NCI-H82 (cell line): Measurements from ENCODE around the gene PLA2G1B.
"Not testable (repeated sequence)": the region's sequence is repeated elsewhere in the genome, so short reads cannot be mapped to it uniquely, and the experiment has no call there.

Source experiments
- DNase-seq: peaks from one replicate; lab custom pipeline; 2025; lab: John Stamatoyannopoulos, UW

The PLA2G1B gene

DNA sequence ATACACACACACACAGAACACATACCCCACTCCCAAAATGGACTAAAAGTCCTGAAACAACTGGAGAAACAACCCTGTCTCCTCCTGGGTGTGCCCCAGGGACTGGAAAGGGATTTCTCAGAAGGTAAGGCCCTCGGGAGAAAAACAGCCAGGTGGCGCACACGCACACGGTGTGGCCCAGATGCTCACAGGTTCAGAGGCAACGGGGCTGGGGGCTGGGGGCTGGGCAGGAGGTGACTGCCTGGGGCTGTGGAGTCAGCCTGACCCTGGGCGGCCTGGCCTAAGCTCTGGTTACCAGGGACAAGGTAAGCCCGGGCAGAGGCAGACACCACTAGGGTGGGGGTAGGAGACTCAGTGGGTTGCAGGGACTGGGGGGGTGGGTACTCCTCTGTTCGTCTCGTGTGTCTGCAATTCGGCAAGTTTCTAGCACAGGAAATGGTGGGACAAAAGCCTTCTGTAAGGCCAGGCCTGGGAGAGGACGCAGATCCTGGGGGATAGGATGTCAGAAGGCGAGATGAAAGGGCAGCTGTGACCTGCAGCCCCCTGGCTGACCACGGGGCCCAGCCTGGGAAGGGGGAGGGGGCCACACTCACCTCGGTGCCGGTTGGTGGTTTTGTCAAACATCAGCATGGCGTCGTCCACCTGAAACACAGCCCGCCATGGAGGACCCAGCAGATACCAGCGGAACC, 31.0 kb upstream of the PLA2G1B start:
- peak; percentile 58 for DNase-seq

- DNase-seq = no peak
These were observed 29.5 kb upstream of the PLA2G1B start for GRCh38 chr12:120357104-120357503.

DNA sequence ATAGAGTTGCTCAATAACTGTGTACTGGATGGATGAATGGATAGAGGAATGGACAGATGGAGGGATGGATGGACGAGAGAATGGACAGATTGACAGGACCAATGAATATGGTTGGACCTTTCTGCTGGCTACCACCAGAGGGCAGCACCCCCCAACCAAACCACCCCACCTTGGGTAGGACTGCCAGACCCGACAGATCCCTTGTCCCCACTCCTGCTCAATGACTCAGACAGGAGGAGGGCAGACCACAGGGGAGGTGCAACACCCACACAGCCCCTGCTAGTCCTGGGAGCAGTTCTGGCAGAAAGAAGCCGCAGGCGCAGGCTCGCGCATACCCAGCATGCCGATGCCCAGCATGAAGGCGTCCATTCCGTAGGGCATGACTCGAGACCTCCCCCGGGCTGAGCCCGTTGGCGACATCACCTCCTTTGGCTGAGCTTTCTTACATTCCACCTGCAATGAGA, 29.0 kb upstream of the PLA2G1B start:
- DNase-seq = peak; percentile 87

DNA sequence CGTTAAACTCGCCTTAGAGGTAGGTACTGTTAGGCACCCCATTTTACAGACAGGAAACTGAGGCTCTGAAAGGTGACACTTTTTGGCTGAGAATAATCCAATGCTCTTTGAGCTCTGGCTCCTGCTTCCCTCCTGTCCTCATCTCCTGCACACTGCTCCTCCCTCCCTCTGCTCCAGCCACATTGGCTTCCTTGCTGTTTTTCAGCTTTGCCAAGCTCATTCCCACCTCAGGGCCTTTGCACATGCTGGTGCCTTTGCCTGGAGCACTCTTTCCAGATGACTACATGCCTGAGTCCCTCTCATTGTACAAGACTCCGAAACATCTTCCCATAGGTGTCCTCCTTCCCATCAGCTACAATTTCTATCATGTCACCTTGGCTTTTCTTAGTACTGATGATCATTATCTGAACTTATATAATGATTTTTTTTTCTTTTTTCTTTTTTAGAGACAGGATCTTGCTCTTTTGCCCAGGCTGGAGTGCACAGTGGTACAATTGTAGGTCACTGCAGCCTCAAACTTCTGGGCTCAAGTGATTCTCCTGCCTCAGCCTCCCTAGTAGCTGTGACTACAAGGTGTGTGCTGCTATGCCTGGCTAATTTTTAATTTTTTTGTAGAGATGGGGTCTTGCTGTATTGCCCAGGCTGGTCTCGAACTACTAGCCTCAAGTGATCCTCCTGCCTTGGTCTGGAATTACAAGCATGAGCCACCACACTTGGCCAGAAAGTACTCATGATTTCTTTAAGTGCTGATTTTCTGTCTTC, 26.2 kb upstream of the PLA2G1B start:
- DNase-seq = no peak

GRCh38 chr12:120353136-120353535, 25.6 kb upstream of the PLA2G1B start:
- DNase-seq = no peak

DNA sequence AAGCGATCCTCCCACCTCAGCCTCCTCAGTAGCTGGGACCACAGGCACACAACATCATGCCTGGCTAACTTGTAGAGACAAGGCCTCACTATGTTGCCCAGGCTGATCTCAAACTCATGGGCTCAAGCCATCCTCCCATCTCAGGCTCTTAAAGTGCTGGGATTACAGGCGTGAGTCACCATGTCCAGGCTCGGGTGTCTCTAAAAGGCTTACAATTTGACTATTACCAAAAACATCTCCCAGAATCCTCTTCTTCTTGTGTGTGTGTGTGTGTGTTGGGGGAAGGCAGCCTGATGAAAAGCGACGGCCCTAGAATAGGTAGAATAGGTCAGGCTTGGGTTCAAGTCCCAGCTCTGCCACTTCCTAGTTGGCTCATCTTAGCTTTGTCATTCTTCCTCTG, 24.5 kb upstream of the PLA2G1B start:
- peak; percentile 25 for DNase-seq

DNA sequence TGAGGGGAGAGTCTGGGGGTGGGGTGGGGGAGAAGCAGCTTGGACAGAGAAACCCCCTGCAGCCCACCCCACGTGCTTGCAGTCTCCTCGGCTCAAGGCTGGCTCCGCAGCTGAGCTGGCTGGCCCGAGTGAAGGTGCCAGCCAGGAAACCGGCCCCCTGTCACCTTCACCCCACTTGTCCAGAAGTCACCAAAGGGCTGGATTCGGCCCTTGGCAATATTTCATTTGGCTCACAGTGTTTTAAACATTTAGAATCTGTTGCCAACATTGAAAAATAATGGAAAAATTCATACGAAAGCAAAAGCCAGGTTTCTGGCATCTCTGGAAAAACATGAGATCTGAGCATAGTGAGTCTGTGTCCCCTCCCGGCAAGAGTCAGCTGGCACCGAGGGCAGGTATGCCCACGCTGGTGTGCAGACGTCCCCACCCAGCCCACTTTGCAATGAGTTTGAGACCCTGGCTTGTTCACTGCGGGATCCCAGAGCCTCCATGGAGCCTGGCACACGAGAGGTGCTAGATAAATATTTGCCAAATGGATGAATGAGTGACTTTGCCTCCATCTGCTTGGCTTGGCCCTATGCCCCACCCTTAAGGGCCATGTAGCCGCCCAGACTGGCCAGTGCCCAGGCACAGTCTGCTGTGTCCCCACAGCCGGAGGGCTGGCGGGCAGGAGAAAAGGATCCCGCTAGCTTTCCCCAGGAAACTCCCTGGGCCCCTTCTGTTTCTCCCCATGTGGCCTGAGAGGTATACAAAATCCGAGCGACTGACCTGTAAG, 23.2 kb upstream of the PLA2G1B start:
- DNase-seq = no peak

GRCh38 chr12:120347766-120348165, 20.2 kb upstream of the PLA2G1B start:
- no peak for DNase-seq

DNA sequence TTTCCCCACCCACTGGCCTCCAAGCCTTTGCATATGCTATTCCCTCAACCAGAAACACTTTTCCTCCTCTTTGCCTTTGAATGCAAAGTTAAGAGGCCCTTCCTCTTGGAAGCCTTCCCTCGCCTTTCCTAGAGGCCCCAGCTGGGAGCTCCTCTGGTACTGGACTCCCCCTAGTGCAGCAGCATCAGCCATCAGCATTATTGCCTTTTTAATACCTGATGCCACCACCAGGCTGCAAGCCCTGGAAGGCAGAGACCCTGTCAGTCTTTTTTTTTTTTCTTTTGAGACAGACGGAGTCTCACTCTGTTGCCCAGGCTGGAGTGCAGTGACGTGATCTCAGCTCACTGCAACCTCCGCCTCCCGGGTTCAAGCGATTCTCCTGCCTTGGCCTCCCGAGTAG, 19.1 kb upstream of the PLA2G1B start:
- no peak for DNase-seq

DNA sequence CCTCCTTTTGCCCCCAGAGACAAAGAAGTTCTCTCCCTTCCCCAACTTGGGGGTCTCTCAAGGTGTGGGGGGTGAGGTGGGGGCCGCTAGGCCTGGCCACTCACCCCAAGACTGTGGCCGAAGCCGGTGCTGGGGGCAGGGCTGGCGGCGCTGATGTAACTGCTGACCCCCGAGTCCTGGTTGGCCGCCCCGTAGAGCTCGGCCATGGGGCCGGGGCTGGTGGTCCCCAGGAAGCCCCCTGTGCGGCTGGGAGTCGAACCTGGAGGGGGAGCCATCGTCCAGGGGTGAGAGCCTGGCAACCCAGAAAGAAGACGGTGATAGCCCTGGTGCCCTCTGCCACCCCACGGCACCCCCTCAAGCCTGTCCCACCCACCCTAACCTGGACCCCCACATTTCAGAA, 18.5 kb upstream of the PLA2G1B start:
- no peak for DNase-seq

GRCh38 chr12:120343692-120344091, 16.1 kb upstream of the PLA2G1B start:
- DNase-seq = no peak

DNA sequence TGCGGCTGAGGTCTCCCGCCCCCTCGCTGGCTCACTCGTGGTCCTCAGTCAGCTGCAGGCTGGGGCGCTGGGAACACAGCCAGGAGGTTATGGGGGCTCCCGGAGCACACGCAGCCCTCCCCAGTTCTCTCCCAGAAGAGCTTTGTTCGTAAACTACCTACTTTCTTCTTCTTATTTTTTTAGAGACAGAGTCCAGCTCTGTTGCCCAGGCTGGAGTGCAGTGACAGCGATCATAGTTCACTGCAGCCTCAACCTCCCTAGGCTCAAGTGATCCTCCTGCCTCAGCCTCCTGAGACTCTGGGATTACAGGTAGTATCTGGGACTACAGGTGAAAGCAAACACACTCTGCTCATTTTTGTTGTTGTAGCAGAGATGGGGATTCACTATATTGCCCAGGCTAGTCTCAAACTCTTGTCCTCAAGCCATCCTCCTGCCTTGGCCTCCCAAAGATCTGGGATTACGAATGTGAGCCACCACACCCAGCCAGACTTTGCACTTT, 15.5 kb upstream of the PLA2G1B start:
- no peak for DNase-seq

- no peak for DNase-seq
These were observed 14.8 kb upstream of the PLA2G1B start for GRCh38 chr12:120342175-120343038.

DNA sequence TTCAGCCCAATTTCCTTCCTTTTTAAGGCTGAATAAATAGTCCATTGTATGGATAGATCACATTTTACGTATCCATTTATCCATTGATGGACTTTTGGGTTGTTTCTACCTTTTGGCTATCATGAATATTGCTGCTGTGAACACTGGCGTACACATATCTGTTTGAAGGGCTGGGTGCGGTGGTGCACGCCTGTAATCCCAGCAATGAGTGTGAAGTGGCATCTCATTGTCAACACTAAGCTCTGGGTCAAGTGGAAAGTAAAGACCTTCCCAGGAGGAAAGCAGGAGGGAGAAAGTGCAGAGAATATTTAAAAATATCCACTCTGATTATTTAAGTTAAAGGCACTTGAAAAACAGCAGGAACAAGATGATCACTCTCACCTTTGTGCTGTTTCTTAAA, 11.7 kb upstream of the PLA2G1B start:
- DNase-seq = no peak

DNA sequence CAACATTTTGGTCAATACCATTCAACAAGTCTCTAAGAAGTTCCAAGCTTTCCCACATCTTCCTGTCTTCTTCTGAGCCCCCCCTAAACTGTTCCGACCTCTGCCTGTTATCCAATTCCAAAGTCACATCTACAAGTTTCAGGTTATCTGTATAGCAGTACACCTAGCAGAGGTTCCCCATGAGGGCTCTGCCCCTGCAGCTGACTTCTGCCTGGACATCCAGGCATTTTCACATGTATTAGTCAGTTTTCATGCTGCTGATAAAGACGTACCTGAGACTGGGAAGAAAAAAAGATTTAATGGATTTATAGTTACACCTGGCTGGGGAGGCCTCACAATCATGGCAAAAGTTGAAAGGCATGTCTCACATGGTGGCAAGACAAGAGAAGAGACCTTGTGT, 10.2 kb upstream of the PLA2G1B start:
- no peak for DNase-seq

DNA sequence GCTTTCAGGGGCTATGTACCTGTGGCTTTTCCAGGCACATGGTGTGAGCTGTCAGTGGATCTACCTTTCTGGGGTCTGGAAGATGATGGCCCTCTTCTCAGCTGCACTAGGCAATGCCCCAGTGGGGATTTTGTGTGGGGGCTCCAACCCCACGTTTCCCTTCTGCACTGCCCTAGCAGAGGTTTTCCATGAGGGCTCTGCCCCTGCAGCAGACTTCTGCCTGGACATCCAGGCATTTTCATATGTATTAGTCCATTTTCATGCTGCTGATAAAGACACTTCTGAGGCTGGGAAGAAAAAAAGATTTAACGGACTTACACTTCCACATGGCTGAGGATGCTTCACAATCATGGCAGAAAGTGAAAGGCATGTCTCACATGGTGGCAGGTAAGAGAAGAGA, 8.8 kb upstream of the PLA2G1B start:
- DNase-seq = not testable (repeated sequence)

DNA sequence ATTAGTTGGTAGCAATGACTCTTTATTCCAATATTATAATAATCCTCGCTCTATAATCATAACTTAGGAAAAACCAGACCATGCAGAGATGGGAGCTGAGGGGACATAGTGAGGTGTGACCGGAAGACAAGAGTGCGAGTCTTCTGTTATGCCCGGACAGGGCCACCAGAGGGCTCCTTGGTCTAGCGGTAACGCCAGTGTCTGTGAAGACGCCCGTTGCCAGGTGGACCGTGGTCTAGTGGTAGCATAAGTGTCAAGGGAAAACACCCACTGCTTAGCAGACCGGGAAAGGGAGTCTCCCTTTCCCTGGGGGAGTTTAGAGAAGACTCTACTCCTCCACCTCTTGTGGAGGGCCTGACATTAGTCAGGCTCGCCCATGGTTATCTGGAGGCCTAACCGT, 7.9 kb upstream of the PLA2G1B start:
- peak; percentile 79 for DNase-seq

- no peak for DNase-seq
These were observed 4.9 kb upstream of the PLA2G1B start for GRCh38 chr12:120332523-120332922.

DNA sequence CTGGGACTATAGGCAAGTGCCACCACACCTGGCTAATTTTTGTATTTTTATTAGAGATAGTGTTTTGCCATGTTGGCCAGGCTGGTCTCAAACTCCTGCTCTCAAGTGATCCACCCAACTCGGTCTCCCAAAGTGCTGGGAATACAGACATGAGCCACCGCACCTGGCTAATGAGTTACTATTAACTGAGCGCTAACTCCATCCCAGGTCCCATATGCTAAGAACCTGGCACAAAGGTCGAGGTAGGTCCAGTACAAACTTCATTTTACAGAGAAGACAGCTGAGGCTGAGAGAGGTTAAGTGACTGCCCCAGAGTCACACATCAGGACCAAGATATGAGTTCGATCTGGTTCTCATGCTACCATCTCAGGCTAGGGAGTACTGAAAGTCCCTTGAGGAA, 4.5 kb upstream of the PLA2G1B start:
- no peak for DNase-seq

- no peak for DNase-seq
These were observed 3.8 kb upstream of the PLA2G1B start for GRCh38 chr12:120331390-120331789.

GRCh38 chr12:120328228-120328627, 649 bp upstream of the PLA2G1B start:
- no peak for DNase-seq
